Mononuclear cell (primary cell): Measurements from ENCODE around the gene SNX15. TPM values are rescaled to one million over a fixed set of nuclear protein-coding genes. Genes with fewer than 3 reads are reported as not detected.

ENCODE experiments used
- H3K27me3 ChIP-seq: 2 replicates; pipeline ENCODE4 v1.6.0; 2011; ENCODE audit warnings: low read length, control low read depth; ENCODE audit not compliant: insufficient read depth
- H3K4me1 ChIP-seq: 2 replicates; pipeline ENCODE4 v1.5.1; 2011; ENCODE audit warnings: mild to moderate bottlenecking, low read length, control low read depth; ENCODE audit not compliant: insufficient read depth
- H3K4me3 ChIP-seq: 2 replicates; pipeline ENCODE4 v1.5.1; 2011; ENCODE audit warnings: mild to moderate bottlenecking, low read length, moderate library complexity
- H3K9me3 ChIP-seq: 2 replicates; pipeline ENCODE4 v1.5.1; 2011; ENCODE audit warnings: low read depth, mild to moderate bottlenecking, control low read depth, low read length
- total RNA-seq: library from RNA; depleted of rRNA; stranded (reverse); fragments of >200 nt; gene quantifications from one replicate; pipeline ENCODE4 v1.2.3, GENCODE V29; 2012

Gene SNX15
- total RNA-seq, 1 donor: 12.9 TPM

DNA sequence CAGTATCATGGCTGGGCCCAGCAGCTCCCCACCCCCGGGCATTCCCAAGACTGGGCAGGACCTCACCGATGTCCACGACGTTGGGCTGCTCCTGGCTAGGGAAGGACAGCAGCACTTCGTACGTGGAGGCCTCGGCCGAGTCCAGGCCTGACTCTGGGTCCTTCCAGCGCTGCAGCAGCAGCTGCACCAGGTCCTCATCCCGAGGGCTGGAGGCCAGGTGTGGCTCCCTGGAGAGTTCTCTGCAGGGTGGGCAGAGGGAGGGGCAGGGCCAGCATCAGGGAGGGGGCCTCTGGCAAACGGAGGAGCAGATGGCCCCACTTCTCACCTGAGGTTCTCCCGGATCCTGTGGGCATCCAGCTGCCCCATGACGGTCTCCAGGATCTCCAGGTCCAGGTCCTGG, 30.8 kb downstream of the SNX15 start:
- Histone ChIP-seq H3K4me3 (no peak overlapping the region), H3K9me3 (no peaks in the 10 kb centered on the region), H3K27me3 (no peaks in the 10 kb centered on the region), H3K4me1 (peaks cover 9% of the 10 kb centered on the region)

DNA sequence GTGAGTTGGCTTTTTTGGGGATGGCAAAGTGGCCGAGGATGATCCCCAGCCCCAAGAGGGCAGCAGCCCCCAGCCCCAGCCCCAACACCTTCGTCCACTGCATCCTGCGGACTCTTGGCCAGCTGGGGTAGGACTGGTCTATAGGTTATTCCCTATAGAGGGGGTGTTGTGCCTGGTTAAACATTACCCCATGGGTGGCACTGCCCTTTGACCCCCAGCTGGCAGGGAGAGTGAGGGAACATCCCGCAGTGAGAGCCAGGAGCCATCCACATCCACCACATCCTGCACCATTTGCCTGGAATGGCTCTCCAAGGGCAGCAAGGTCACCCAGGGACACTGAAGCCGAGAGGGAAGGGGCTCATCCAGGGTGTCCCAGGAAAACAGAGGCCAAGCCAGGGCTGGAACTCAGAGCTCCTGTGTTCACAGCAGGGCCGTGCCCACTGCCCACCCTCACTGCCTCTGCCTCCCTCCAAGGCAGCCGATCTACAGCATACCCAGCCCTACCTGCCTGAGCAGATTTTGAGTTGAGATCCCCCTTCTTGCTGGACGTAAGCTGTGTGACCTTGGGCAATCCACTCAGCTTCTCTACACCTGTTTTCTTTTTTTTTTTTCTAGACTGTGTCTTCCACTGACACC, 31.3 kb downstream of the SNX15 start, which contains the start of gene NAALADL1:
TSS of gene NAALADL1 (minus strand) at position 135 of the 636 bp plus-strand sequence. CDS start at position 103, 32 bp downstream.
- Histone ChIP-seq H3K27me3 (no peaks in the 10 kb centered on the region), H3K4me1 (peaks cover 7% of the 10 kb centered on the region), H3K9me3 (no peaks in the 10 kb centered on the region), H3K4me3 (no peak within 1 kb of the TSS)

DNA sequence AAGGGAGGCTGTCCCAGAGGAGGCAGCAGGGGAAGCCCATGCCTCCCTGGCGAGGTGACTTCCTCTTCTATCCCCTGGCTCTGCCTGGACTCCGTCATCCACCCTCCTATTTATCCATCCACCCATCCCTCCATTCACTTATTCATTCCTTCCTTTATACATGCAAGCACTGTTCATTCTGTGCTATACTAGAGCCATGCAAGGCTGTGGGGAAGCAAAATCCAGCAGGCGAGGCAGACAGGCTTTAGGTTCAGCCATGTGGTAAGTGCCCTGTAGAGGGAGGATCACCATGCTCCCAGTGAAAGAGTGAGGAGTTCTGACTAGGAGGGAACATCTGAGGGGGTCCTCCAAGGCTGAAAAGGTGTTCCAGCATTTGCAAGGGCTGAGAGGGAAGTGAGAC, 32.3 kb downstream of the SNX15 start:
- Histone ChIP-seq H3K9me3 (no peaks in the 10 kb centered on the region), H3K4me3 (no peak overlapping the region), H3K4me1 (no peaks in the 10 kb centered on the region), H3K27me3 (no peaks in the 10 kb centered on the region)

DNA sequence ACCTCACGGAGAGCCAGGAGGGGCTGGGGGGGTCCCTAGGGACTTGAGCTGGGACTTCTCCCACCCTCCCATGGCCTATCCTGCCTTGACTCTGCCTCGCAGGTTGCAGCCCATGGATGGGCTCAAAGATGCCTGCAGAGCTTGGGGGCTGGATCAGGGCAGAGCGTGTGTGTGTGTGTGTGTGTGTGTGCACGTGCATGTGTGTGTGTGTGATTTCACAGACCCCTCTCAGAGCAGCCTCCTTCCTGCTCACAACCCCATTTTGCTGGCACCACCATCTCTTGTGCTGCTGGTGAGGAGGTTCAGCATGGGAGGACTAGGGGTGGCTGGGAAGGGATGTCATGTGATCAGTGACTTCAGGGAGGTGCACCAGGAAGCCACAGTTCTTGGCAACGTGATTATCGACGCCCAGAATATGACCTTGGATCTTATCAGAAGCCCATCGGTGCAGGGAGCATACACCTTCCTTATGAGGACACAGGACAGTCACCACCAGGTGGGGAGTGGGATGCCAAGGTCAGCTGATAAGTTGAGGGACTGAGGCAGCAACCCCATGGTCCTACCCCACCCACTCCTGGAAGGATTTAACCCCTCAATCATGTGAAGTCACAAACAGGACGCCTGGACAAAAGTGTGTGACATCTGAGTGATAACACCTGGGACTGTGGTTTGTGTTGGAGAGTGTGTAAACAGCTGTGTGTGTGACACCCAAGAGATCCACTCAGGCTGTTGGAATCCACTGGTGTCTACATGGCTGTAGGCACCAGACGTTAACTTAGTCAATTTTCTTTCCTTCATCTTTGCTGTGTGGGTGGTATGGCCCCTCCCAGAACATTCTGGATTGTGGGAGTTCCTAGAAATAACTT, 33.0 kb downstream of the SNX15 start:
- no peaks in the 10 kb centered on the region for H3K27me3 ChIP-seq
- H3K4me1 ChIP-seq: no peaks in the 10 kb centered on the region
- H3K9me3 ChIP-seq: no peaks in the 10 kb centered on the region
- H3K4me3 ChIP-seq: no peak overlapping the region

DNA sequence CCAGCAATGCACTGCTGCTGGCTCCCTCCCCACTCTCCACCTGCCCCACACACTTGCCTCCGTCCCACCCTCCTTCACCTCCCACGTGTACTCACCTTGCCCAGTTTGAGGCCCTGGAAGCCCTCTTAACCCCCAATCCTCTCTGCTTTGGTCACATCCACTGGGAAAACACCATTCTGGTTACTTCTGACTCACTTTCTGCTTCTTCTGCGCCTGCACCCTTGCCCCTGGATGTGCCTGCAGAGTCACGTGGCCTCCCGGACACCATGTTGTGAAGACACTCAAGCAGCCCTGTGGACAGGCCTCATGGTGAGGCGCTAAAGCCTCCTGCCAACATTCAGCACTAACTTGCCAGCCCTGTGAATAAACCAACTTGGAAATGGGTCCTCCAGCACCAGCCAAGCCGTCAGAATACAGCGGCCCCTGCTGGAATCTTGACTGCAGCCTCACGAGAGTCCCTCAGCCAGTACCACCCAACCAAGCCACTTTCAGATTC, 33.7 kb downstream of the SNX15 start:
- Histone ChIP-seq H3K4me3 (no peak overlapping the region), H3K9me3 (no peaks in the 10 kb centered on the region), H3K4me1 (no peaks in the 10 kb centered on the region), H3K27me3 (no peaks in the 10 kb centered on the region)

DNA sequence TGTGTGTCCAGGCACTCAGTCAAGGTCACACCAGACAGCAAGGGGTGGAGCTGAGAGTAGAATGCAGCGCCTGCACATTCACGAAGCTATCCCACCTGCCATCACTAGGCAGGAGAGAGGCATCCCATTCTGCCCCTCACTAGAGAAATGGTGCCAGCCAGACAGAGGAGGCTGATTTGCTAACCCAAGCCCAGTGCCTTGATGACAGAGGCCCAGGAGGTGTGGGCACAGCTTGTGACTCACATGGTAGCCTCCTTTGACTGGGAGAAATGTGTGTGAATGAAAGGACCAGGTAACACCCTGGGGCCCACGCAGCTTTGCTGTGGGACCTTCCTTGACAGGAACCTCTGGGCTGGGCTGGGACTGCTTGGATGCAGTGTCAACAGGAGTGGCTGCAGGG, 36.3 kb downstream of the SNX15 start:
- Histone ChIP-seq H3K9me3 (no peaks in the 10 kb centered on the region), H3K4me3 (no peak overlapping the region), H3K27me3 (no peaks in the 10 kb centered on the region), H3K4me1 (no peaks in the 10 kb centered on the region)

DNA sequence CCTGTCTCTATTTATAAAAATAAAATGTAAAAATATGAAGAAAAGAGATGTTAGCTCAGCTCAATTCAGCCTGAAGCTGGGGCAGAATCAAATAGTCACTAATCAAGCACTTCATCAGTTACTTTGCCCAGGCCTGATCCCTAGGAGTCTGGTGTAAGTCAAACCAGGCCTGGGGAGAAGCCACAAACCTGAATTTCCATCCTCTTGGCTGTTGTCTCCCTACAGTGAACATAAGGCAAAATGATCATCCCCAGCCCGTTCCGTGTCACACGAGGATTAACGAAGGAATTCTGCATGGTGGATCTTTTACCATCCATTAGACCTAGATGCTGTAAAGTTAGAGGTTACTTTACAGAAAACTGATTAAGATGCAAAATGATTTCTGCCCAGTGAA, 37.6 kb downstream of the SNX15 start:
- H3K9me3 ChIP-seq: no peaks in the 10 kb centered on the region
- no peak overlapping the region for H3K4me3 ChIP-seq
- no peaks in the 10 kb centered on the region for H3K4me1 ChIP-seq
- no peaks in the 10 kb centered on the region for H3K27me3 ChIP-seq

DNA sequence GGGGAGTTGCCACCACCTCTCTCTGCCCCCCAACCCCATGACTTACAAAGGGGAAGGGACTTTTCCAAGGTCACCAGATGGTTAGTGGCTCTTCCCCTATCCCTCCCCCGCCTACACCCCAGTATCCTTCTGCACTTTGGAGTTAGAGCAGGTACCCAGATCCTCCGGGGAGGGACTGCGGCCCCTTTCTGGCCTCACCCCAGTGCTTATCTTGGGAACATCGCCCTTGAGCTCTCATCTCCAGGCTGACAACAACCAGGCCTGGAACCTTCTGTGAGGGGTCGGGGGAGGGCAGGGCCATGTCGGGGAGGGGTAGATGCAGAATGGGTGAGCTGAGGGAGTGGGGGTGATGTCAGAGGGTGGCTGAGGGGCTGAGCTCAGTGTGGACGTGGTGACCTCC, 38.6 kb downstream of the SNX15 start:
- H3K4me1 ChIP-seq: no peaks in the 10 kb centered on the region
- H3K4me3 ChIP-seq: no peak overlapping the region
- no peaks in the 10 kb centered on the region for H3K9me3 ChIP-seq
- no peaks in the 10 kb centered on the region for H3K27me3 ChIP-seq

DNA sequence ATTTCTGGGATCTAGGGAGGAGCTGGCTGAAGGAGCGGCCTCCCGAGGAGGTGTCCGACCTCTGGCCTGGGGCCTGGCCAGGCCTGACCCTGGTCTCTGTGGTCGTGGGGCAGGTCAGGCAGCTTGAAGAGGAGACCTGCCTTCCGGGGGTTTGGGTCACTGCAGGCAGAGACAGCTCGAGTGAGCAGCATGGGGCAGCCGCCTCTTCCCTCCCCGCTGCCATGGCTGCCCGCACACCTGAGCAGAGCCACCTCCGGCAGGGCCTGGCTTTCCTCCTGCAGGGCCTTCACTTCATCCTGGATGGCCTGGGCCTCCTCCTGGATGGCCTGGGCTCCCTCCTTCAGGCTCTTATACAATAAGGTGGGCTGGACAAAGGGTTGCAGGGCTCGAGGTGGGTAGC, 39.1 kb downstream of the SNX15 start:
- Histone ChIP-seq H3K4me3 (no peak overlapping the region), H3K27me3 (no peaks in the 10 kb centered on the region), H3K4me1 (no peaks in the 10 kb centered on the region), H3K9me3 (no peaks in the 10 kb centered on the region)

DNA sequence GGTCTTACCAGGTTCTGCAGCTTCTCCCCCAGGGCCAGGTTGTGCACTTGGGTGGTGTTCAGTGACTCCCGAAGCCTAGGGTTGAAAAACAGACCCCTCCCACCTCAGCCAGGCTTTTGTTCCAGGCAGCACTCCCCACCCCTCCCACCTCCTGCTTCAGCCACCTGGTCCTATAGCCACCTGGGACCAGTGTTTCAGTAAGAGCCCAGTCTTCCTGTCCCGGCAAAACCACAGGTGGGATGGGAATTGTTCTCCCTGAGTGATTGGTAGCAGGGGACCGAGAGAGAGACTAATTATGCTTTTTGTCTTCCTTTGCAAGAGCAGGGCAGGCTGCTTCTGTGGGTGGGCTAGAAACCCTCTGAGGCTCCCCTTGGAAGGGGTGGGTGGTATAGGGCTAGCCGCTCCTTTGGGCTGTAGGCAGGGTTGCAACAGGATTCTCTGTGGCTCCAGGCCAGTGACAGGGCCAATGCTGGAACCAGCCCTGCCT, 39.6 kb downstream of the SNX15 start:
- no peaks in the 10 kb centered on the region for H3K4me1 ChIP-seq
- no peaks in the 10 kb centered on the region for H3K9me3 ChIP-seq
- H3K4me3 ChIP-seq: no peak overlapping the region
- no peaks in the 10 kb centered on the region for H3K27me3 ChIP-seq

DNA sequence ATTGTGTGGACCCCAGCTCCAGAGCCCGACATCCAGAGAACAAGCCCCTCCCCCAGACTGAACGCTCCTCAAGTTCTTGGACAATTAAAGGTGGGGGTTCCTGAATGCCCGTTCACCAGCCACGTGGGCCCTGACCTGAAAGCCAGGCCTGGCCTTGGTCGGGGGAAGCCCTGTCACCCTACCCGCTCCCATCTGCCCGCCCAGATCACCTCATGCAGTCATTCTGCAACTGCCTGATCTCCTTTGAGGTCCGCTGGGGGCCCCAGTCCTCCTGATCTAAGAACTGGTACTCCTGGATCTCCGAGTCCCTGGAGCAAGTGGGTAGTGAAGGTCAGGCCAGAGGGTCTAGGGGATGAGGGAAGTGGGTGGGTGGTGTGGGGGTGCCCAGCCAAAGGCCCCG, 40.2 kb downstream of the SNX15 start:
- no peaks in the 10 kb centered on the region for H3K9me3 ChIP-seq
- H3K4me1 ChIP-seq: no peaks in the 10 kb centered on the region
- no peaks in the 10 kb centered on the region for H3K27me3 ChIP-seq
- H3K4me3 ChIP-seq: no peak overlapping the region

DNA sequence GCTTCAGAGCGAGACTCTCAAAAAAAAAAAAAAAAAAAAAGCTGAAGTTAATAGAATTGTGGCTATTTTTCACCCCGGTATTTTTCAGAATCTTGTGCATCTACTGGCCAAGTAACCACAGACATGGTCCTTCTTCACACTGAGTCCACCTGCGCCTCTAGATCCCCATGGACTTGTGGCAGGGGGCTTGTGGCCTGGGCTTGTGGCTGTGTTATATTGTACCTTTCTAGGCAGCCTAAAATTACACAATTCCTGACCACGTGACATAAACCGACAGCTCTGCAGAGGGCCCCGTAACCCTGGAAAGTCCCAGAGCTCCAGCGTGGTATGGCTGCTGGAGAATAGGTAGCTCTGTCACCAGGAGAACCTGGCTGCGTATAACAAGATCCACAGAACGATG, 42.0 kb downstream of the SNX15 start:
- no peaks in the 10 kb centered on the region for H3K4me1 ChIP-seq
- no peaks in the 10 kb centered on the region for H3K9me3 ChIP-seq
- no peak overlapping the region for H3K4me3 ChIP-seq
- no peaks in the 10 kb centered on the region for H3K27me3 ChIP-seq

DNA sequence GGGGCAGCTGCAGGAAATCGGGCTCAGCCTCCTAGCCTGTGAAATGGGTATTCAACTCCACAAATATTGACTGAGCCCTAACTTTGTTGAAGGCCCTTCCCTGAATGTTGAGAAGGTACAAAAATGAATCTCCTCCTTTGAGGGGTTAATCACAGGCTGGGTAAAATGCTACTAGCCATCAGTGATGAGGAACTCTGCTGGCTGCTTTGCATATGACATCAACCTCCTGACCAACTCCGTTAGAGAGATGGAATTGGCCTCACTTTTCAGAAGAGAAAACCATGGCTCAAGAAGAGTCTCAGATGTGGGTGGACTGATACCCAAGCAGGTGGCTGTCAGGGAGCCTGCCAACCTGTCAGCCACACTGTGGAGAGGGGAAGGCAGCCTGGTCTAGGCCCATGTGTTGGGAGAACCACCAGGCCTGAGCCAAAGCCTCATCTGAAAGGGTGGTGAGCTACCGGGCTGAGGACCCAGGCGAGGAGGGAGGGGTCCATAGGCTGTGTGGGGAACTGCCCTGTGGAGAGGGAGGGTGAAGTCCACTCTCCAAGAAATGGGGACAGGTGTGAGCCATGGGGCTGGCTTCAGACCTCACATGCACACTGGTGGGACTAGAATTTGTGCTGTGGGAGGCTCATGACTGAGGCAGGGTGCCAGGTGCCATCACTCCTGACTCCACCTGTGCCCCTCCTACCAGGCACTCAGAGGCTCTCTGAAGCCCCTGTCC, 44.8 kb downstream of the SNX15 start:
- H3K9me3 ChIP-seq: no peaks in the 10 kb centered on the region
- H3K4me1 ChIP-seq: no peaks in the 10 kb centered on the region
- H3K27me3 ChIP-seq: no peaks in the 10 kb centered on the region
- H3K4me3 ChIP-seq: no peak overlapping the region

DNA sequence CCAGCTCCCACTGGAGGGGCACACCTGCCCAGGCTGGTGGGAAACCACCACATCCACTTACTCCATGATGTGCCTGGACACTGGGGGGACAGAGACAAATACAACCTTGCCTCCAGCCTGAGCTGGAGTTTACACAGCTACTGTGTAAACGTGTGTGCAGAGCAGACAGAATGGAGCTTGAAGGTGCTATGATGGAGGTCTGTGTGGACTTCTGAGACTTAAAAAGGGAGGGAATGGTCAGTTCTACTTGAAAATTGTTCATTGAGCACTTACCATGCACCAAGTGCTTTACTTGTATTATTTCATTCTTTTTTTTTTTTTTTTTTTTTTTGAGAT, 45.4 kb downstream of the SNX15 start:
- Histone ChIP-seq H3K27me3 (no peaks in the 10 kb centered on the region), H3K9me3 (no peaks in the 10 kb centered on the region), H3K4me3 (no peak overlapping the region), H3K4me1 (no peaks in the 10 kb centered on the region)

DNA sequence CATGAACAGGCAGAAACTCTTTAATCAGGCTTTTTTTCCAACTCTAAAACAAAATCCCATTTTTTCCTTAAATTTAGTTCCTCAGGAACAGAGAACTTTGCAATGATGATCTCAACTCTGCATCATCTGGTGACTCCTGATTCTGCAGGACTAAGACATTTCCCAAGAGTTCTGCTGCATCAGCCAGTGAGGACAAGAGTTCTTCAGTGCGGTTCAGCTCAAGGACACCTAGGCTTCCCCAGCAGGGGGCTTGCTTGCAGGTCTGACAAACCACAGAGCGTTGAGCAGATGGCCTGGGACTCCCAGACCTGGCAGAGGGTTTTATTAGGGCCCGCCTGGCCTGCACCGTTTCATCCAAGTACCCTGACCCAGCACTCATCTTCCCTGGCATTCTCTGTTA, 50.2 kb downstream of the SNX15 start:
- Histone ChIP-seq H3K27me3 (no peaks in the 10 kb centered on the region), H3K4me3 (no peak overlapping the region), H3K9me3 (no peaks in the 10 kb centered on the region), H3K4me1 (peaks cover 19% of the 10 kb centered on the region)
